ENCODE measurements around the gene MORN1. TPM values are rescaled to one million over a fixed set of nuclear protein-coding genes. Genes with fewer than 3 reads are reported as not detected.

The MORN1 gene
- total RNA-seq, 4 donors from 2014 or later, result 3.0 to 34.0 (median 12.5) TPM

DNA sequence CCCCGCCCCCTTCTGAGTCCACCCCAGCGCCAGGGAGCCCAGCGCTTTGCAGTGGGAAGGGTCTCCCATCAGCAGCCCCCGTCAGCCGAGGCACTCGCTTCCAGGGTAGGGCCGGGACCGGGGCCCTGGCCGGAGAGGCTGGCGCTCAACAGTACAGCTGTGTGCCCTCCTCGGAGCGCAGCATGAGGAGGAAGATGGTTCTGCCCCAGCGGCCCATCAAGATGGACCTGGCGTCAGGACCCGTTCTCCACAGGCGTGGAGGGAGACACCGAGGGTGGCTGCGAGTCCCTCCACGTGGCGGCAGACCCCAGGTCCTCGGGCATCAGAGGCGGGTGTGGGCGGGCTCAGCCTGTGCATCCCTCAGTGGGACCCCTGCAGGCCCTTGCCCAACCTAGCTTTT, 54.3 kb downstream of the MORN1 start:
- in situ Hi-C loops (cut with MboI; ENCODE audit: low pct_ligation_motif_present in 1 of 4, low pct_unique_long_range_greater_than_20kb in 1 of 4, low sequenced_read_pairs in 3 of 4), result no loop called here
- Histone ChIP-seq H3K9me3 (no peaks in the 10 kb centered on the region), H3K27me3 (no peaks in the 10 kb centered on the region), H3K36me3 (no peaks in the 10 kb centered on the region), H3K4me3 (no peak overlapping the region), H3K27ac (no peak overlapping the region), H3K4me1 (no peaks in the 10 kb centered on the region)
- WGBS, 2 donors (ENCODE audit: low coverage in 1 of 2), result 60 to 91% methylated on average over 1 to 21 of the region's 23 CpGs
- no peak for DNase-seq
- intact Hi-C loops (cut with DNase I; ENCODE audit: low total_unique reads), result no loop called here
- TF ChIP-seq, protein P1, sequence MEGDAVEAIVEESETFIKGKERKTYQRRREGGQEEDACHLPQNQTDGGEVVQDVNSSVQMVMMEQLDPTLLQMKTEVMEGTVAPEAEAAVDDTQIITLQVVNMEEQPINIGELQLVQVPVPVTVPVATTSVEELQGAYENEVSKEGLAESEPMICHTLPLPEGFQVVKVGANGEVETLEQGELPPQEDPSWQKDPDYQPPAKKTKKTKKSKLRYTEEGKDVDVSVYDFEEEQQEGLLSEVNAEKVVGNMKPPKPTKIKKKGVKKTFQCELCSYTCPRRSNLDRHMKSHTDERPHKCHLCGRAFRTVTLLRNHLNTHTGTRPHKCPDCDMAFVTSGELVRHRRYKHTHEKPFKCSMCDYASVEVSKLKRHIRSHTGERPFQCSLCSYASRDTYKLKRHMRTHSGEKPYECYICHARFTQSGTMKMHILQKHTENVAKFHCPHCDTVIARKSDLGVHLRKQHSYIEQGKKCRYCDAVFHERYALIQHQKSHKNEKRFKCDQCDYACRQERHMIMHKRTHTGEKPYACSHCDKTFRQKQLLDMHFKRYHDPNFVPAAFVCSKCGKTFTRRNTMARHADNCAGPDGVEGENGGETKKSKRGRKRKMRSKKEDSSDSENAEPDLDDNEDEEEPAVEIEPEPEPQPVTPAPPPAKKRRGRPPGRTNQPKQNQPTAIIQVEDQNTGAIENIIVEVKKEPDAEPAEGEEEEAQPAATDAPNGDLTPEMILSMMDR (IDR thresholded peaks at IDR 0.05), result no peak
- no peak for TF ChIP-seq POLR2AphosphoS5 (IDR thresholded peaks at IDR 0.05)
- TF ChIP-seq EP300 (IDR thresholded peaks at IDR 0.05; ENCODE audit: low read depth), result no peak
- TF ChIP-seq POLR2A (IDR thresholded peaks at IDR 0.05), result no peak

DNA sequence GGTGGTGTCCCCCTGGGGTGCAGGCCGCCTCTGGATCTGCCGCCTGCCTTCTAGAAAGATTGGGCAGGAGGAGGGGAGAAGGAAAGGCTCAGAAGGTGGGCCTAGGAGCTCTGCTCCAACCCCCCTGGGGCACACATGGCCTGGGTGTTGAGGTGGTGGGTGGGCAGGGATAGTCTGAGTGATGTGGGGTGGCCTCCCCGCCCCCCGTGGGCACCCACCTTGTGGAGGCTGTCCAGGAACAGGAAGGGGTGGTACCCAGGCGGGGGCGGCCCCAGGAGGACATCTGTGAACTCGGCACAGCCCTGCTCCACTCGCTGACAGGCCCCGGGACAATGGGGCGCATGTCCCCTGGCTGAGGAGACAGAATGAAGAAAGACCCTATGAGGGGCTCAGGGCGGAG, 54.9 kb downstream of the MORN1 start:
- DNase-seq, result no peak
- no peak overlapping the region for H3K27ac ChIP-seq
- no peak overlapping the region for H3K4me3 ChIP-seq
- intact Hi-C loops (cut with DNase I; ENCODE audit: low total_unique reads), result no loop called here
- in situ Hi-C loops (cut with MboI; ENCODE audit: low pct_ligation_motif_present in 1 of 4, low pct_unique_long_range_greater_than_20kb in 1 of 4, low sequenced_read_pairs in 3 of 4), result no loop called here
- no peaks in the 10 kb centered on the region for H3K36me3 ChIP-seq
- 83% methylated on average over 11 of the region's 11 CpGs; no CpG with 5 or more reads in 1 of the 2 donors for WGBS, 2 donors (ENCODE audit: low coverage in 1 of 2)
- H3K27me3 ChIP-seq, result no peaks in the 10 kb centered on the region
- no peaks in the 10 kb centered on the region for H3K9me3 ChIP-seq
- TF ChIP-seq POLR2AphosphoS5 (IDR thresholded peaks at IDR 0.05) (no peak), POLR2A (IDR thresholded peaks at IDR 0.05) (no peak), EP300 (IDR thresholded peaks at IDR 0.05; ENCODE audit: low read depth) (no peak)
- TF ChIP-seq, protein P1 (IDR thresholded peaks at IDR 0.05), result no peak
- H3K4me1 ChIP-seq, result peaks cover 0 to under 1% (median 0%) of the 10 kb centered on the region in 4 donors

DNA sequence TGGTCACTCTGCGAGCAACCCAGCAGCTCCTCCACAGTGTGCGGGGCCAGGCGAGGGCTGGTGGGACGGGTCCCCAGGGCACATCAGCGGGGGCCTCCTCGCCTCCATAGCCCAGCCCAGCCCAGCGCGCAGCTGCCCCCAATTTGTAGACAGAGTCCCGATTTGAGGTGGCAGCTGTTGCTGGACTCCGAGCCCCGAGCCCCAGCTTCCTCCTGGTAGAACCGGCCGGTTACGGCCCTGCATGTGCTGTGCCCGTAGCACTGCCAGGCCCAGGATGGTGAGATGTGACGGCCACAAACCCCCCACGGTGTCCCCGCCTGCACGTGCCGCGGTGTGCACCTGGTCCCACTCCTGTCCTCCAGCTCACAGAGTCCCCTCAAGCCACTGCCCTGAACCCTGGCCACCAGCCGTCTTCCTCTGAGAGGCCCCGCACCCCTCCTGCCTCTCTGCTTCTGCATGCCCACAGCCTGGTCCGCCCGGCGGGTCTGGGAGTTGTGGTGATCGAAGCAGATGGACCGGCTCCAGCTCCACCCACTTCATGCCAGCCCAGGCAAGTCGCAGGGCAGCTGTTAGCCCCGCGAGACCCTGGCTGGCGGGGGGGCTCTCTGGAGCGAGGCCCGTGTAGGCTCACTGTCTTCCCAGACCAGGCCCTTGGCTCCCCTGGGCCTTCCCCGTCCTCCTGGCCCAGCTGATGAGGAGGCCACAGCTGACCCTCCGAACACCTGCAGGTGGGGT, 55.5 kb downstream of the MORN1 start:
- no peak for DNase-seq

DNA sequence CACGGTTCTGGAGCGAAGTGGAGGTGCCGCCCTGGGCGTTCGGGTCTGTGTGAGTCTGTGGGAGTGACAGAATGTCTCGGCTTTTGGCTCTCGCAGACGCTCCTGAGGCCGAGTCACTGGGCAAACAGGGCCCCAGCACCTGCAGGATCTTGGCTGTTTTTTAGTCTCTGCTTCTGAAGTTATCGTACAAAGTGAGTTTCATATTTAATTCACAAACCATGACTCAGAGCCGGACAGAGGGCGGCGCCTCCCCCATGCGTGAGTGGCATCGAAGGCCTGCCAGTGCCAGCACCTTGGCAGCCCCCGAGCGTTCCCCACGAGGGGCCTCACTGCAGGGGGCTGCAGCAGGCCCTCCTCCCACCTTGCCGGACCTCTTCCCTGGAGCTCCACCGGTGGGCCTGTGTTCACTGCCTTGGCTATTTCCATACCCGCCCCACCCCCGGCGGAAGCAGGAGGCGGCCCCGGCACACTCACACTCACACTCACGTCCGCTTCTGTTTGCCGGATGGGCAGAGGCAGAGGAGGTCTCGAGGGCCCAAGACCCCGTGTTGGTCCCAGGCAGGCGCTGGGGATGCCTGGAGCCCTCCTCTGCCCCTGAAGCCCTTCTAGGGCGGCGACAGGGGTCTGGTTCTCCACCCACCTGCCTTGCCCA, 56.3 kb downstream of the MORN1 start:
- 81% methylated on average over 26 of the region's 33 CpGs; no CpG with 5 or more reads in 1 of the 2 donors for WGBS, 2 donors (ENCODE audit: low coverage in 1 of 2)
- H3K27me3 ChIP-seq, result no peaks in the 10 kb centered on the region
- TF ChIP-seq, protein P1 (IDR thresholded peaks at IDR 0.05), result no peak
- TF ChIP-seq EP300 (IDR thresholded peaks at IDR 0.05; ENCODE audit: low read depth), result no peak
- TF ChIP-seq POLR2AphosphoS5 (IDR thresholded peaks at IDR 0.05), result no peak
- no peak for TF ChIP-seq POLR2A (IDR thresholded peaks at IDR 0.05)
- no peak overlapping the region for H3K4me3 ChIP-seq
- in situ Hi-C loops (cut with MboI; ENCODE audit: low pct_ligation_motif_present in 1 of 4, low pct_unique_long_range_greater_than_20kb in 1 of 4, low sequenced_read_pairs in 3 of 4), result no loop called here
- DNase-seq, result no peak
- no peak overlapping the region for H3K27ac ChIP-seq
- intact Hi-C loops (cut with DNase I; ENCODE audit: low total_unique reads), result loop anchor here (5.0 kb wide), 1 partner anchor 52 kb away; no protein-coding TSS in a partner anchor
- H3K4me1 ChIP-seq, result peaks cover 5 to 13% (median 9%) of the 10 kb centered on the region in 4 donors
- H3K9me3 ChIP-seq, result no peaks in the 10 kb centered on the region
- H3K36me3 ChIP-seq, result no peaks in the 10 kb centered on the region

More for the DNA sequence above, 55.5 kb downstream of the MORN1 start:
- in situ Hi-C loops (cut with MboI; ENCODE audit: low pct_ligation_motif_present in 1 of 4, low pct_unique_long_range_greater_than_20kb in 1 of 4, low sequenced_read_pairs in 3 of 4) (no loop called here), intact Hi-C loops (cut with DNase I; ENCODE audit: low total_unique reads) (no loop called here)
- no peaks in the 10 kb centered on the region for H3K27me3 ChIP-seq
- H3K9me3 ChIP-seq, result no peaks in the 10 kb centered on the region
- H3K36me3 ChIP-seq, result no peaks in the 10 kb centered on the region
- H3K27ac ChIP-seq, result no peak overlapping the region
- WGBS, 2 donors (ENCODE audit: low coverage in 1 of 2), result 90% methylated on average over 35 of the region's 36 CpGs; no CpG with 5 or more reads in 1 of the 2 donors
- TF ChIP-seq POLR2A (IDR thresholded peaks at IDR 0.05) (no peak), POLR2AphosphoS5 (IDR thresholded peaks at IDR 0.05) (no peak), EP300 (IDR thresholded peaks at IDR 0.05; ENCODE audit: low read depth) (no peak)
- TF ChIP-seq, protein P1 (IDR thresholded peaks at IDR 0.05), result no peak
- peaks cover 4 to 6% (median 5%) of the 10 kb centered on the region in 4 donors for H3K4me1 ChIP-seq
- H3K4me3 ChIP-seq, result no peak overlapping the region
